Thyroid gland (tissue), 4 donors: ENCODE measurements around the gene CDH4. TPM values are rescaled to one million over a fixed set of nuclear protein-coding genes. Genes with fewer than 3 reads are reported as not detected.

Experiments
- DNase-seq, 2 donors: peaks; one replicate each; pipeline ENCODE4 v3.0.0-alpha.2; 2019
- H3K27ac ChIP-seq, 3 donors: fragments of 200-600 bp; sonication (generic); 1 replicate in 2 of 3; 2 replicates in 1 of 3; pipeline ENCODE4 v1.5.1; 2016 to 2019; ENCODE audit warnings: mild to moderate bottlenecking in 1 of 3, moderate library complexity in 1 of 3
- H3K27me3 ChIP-seq: fragments of 200-600 bp; sonication (generic); one replicate; pipeline ENCODE4 v1.5.1; 2019
- H3K36me3 ChIP-seq, 2 donors: fragments of 200-600 bp; sonication (generic); one replicate each; pipeline ENCODE4 v1.5.1; 2016 to 2019
- H3K4me1 ChIP-seq, 2 donors: fragments of 200-600 bp; sonication (generic); one replicate each; pipeline ENCODE4 v1.5.1; 2017 to 2019
- H3K4me3 ChIP-seq, 3 donors: fragments of 200-600 bp; sonication (generic); replicated peaks in 1 of 3; 1 replicate in 2 of 3; 2 replicates in 1 of 3; pipeline ENCODE4 v1.5.1; 2016; ENCODE audit warnings: mild to moderate bottlenecking in 1 of 3
- H3K9me3 ChIP-seq: fragments of 200-600 bp; sonication (generic); one replicate; pipeline ENCODE4 v1.5.1; 2017
- CTCF ChIP-seq, 6 experiments: fragments of 200-600 bp in 3 of 6; fragments of 450-650 bp in 3 of 6; sonication (generic) in 3 of 6; IDR thresholded peaks; one replicate each; pipeline ENCODE4 v1.5.1; 2016 to 2019; ENCODE audit warnings: antibody characterized with exemption in 6 of 6, mild to moderate bottlenecking in 2 of 6, inconsistent platforms in 1 of 6, moderate library complexity in 1 of 6
- POLR2A ChIP-seq, 2 donors: fragments of 450-650 bp; IDR thresholded peaks; one replicate each; pipeline ENCODE4 v1.6.1; 2017; ENCODE audit warnings: antibody characterized with exemption in 2 of 2, mild to moderate bottlenecking in 2 of 2, moderate library complexity in 1 of 2
- WGBS, 2 donors: methylation state at CpG; one replicate each; pipeline ENCODE4 v1.1.5; 2017; 5-methylcytosine and 5-hydroxymethylcytosine counted together
- intact Hi-C: fragments of 100-400 bp; cut with DNase I; formaldehyde crosslinking; loops from one replicate; pipeline ENCODE4 v1.15.1; 2023
- total RNA-seq, 4 donors: library from RNA; depleted of rRNA; stranded (reverse); fragments of >200 nt; gene quantifications; one replicate each; pipeline ENCODE4 v1.2.3, GENCODE V29; 2016

CDH4 gene
- total RNA-seq, 4 donors from 2014 or later: 0.22 to 0.29 (median 0.29) TPM; not detected in 1

GRCh38 chr20:61763740-61764400, 511.8 kb downstream of the CDH4 start:
- TF ChIP-seq POLR2A (IDR thresholded peaks at IDR 0.05) (no peak), CTCF (IDR thresholded peaks at IDR 0.05) (no peak)
- no peak overlapping the region for H3K4me3 ChIP-seq
- DNase-seq: no peak
- intact Hi-C loops: no loop called here
- no peaks in the 10 kb centered on the region for H3K27me3 ChIP-seq
- H3K36me3 ChIP-seq: no peaks in the 10 kb centered on the region
- no peaks in the 10 kb centered on the region for H3K9me3 ChIP-seq
- no peak overlapping the region for H3K27ac ChIP-seq
- H3K4me1 ChIP-seq: no peaks in the 10 kb centered on the region
- 71 to 81% methylated on average over 18 of the region's 18 CpGs for WGBS, 2 donors

- no peaks in the 10 kb centered on the region for H3K36me3 ChIP-seq
- TF ChIP-seq CTCF (IDR thresholded peaks at IDR 0.05) (no peak), POLR2A (IDR thresholded peaks at IDR 0.05) (no peak)
- H3K4me3 ChIP-seq: no peak overlapping the region
- WGBS, 2 donors: 71 to 78% methylated on average over 14 to 17 of the region's 17 CpGs
- DNase-seq: no peak
- intact Hi-C loops: no loop called here
- H3K27ac ChIP-seq: no peak overlapping the region
- H3K9me3 ChIP-seq: no peaks in the 10 kb centered on the region
- no peaks in the 10 kb centered on the region for H3K4me1 ChIP-seq
- H3K27me3 ChIP-seq: no peaks in the 10 kb centered on the region
Observed at GRCh38 chr20:61764471-61765025, 512.5 kb downstream of the CDH4 start.

- Histone ChIP-seq H3K27me3 (no peaks in the 10 kb centered on the region), H3K4me3 (no peak overlapping the region), H3K36me3 (no peaks in the 10 kb centered on the region), H3K27ac (no peak overlapping the region), H3K4me1 (no peaks in the 10 kb centered on the region), H3K9me3 (no peaks in the 10 kb centered on the region)
- no peak for TF ChIP-seq POLR2A (IDR thresholded peaks at IDR 0.05)
- TF ChIP-seq CTCF (IDR thresholded peaks at IDR 0.05): no peak
- 77 to 78% methylated on average over 8 to 12 of the region's 16 CpGs for WGBS, 2 donors
- intact Hi-C loops: no loop called here
- no peak for DNase-seq
Observed at GRCh38 chr20:61765081-61765870, 513.2 kb downstream of the CDH4 start.

GRCh38 chr20:61765871-61766654, 514.0 kb downstream of the CDH4 start:
- H3K9me3 ChIP-seq: no peaks in the 10 kb centered on the region
- H3K27ac ChIP-seq: no peak overlapping the region
- 89 to 92% methylated on average over 9 to 12 of the region's 12 CpGs for WGBS, 2 donors
- intact Hi-C loops: no loop called here
- DNase-seq: no peak
- no peaks in the 10 kb centered on the region for H3K27me3 ChIP-seq
- TF ChIP-seq CTCF (IDR thresholded peaks at IDR 0.05) (no peak), POLR2A (IDR thresholded peaks at IDR 0.05) (no peak)
- H3K4me3 ChIP-seq: no peak overlapping the region
- H3K4me1 ChIP-seq: no peaks in the 10 kb centered on the region
- no peaks in the 10 kb centered on the region for H3K36me3 ChIP-seq
